Type B pancreatic cell (in vitro differentiated cells): ENCODE measurements around the gene NDRG3. TPM values are rescaled to one million over a fixed set of nuclear protein-coding genes. Genes with fewer than 3 reads are reported as not detected.

Experiments used
- DNase-seq: peaks from one replicate; pipeline ENCODE4 v3.0.0; 2021; ENCODE audit warnings: mixed read lengths; ENCODE audit not compliant: unreplicated experiment; ENCODE audit errors: extremely low spot score
- H3K27ac Mint-ChIP-seq: 2 replicates; pipeline ENCODE4 v1.8.0; 2021; ENCODE audit warnings: mild to moderate bottlenecking, mixed read lengths
- H3K27me3 Mint-ChIP-seq: 2 replicates; pipeline ENCODE4 v1.8.0; 2021; ENCODE audit warnings: mixed read lengths
- H3K36me3 Mint-ChIP-seq: 2 replicates; pipeline ENCODE4 v1.8.0; 2021; ENCODE audit warnings: mixed read lengths
- H3K4me1 Mint-ChIP-seq: one replicate; pipeline ENCODE4 v1.8.0; 2021; ENCODE audit warnings: mixed read lengths; ENCODE audit not compliant: unreplicated experiment
- H3K4me3 Mint-ChIP-seq: 2 replicates; pipeline ENCODE4 v1.8.0; 2021; ENCODE audit warnings: mild to moderate bottlenecking, mixed read lengths
- H3K9me3 Mint-ChIP-seq: 2 replicates; pipeline ENCODE4 v1.8.0; 2021; ENCODE audit warnings: mixed read lengths
- CTCF ChIP-seq: fragments of 200-600 bp; sonication (generic); conservative IDR thresholded peaks from 2 replicates; pipeline ENCODE4 v1.5.0; 2021; ENCODE audit warnings: antibody characterized with exemption, mild to moderate bottlenecking
- total RNA-seq: library from RNA; stranded (reverse); gene quantifications from 2 replicates; pipeline ENCODE4 v1.2.1, GENCODE V29; 2021; ENCODE audit warnings: low replicate concordance

Gene NDRG3
- total RNA-seq, 1 donor from 2014 or later = 31.5 TPM

- peaks cover 24% of the 10 kb centered on the region for H3K4me1 Mint-ChIP-seq
- peak within 1 kb of the TSS; percentile 94 for H3K27ac Mint-ChIP-seq
- H3K27me3 Mint-ChIP-seq = no peaks in the 10 kb centered on the region
- peak; percentile 99 for DNase-seq
- no peaks in the 10 kb centered on the region for H3K9me3 Mint-ChIP-seq
- TF ChIP-seq CTCF = peak; percentile 96
- peak within 1 kb of the TSS; percentile 97 for H3K4me3 Mint-ChIP-seq
- peaks cover 6% of the 10 kb centered on the region for H3K36me3 Mint-ChIP-seq
Observed at GRCh38 chr20:36605399-36606157, 140.3 kb downstream of the NDRG3 start, which contains the start of gene RAB5IF. Gene RAB5IF (plus strand): TSS chr20:36605779. CDS start chr20:36605952, 173 bp downstream.

- Mint-ChIP-seq H3K27ac (peak overlapping the region; percentile 94), H3K36me3 (peaks cover 4% of the 10 kb centered on the region), H3K4me3 (peak overlapping the region; percentile 97), H3K27me3 (no peaks in the 10 kb centered on the region), H3K9me3 (no peaks in the 10 kb centered on the region), H3K4me1 (peaks cover 24% of the 10 kb centered on the region)
- no peak for TF ChIP-seq CTCF
- DNase-seq = no peak
Observed at GRCh38 chr20:36604952-36605398, 140.9 kb downstream of the NDRG3 start.

Other genes with a start within 250 kb of the NDRG3 start
- gene MYL9, start 204.6 kb downstream of the NDRG3 start, total RNA-seq = 55.1 and 59.0 TPM in 2 replicates
- gene TGIF2, start 172.5 kb downstream of the NDRG3 start, total RNA-seq = 26.9 and 43.5 TPM in 2 replicates
- 85.8 and 122 TPM in 2 replicates for gene RAB5IF, start 140.3 kb downstream of the NDRG3 start, total RNA-seq
- not detected in 2 replicates for gene SLA2, start 99.9 kb downstream of the NDRG3 start, total RNA-seq
- gene DSN1, start 27.7 kb upstream of the NDRG3 start, total RNA-seq = 20.0 and 24.1 TPM in 2 replicates
- gene TLDC2, start 130.0 kb upstream of the NDRG3 start, total RNA-seq = 0.75 and 0.93 TPM in 2 replicates
- gene SAMHD1, start 205.6 kb upstream of the NDRG3 start, total RNA-seq = 33.4 and 52.6 TPM in 2 replicates